ENCODE data around the gene LRRC71.

The LRRC71 gene

DNA sequence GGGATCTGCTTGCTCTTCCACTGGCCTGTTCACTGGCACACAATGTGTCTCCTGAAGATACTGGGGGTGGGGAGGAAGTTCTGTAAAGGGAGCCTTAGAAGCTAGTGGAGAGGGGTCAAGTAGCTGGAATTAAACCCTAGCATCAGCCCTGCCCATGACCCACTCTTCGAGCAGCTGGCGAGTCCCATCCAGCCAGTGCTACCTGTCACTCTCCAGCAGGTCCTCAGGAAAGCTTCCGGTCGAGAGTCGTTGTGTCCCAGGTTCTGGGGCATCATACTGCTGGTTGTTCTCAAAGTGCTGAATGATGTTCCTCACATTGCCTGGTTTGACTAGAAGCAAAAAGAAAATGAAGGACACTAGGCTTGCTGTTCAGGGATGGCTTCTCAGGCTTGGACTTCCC, 30.9 kb downstream of the LRRC71 start:
- DNase-seq = no peak

DNA sequence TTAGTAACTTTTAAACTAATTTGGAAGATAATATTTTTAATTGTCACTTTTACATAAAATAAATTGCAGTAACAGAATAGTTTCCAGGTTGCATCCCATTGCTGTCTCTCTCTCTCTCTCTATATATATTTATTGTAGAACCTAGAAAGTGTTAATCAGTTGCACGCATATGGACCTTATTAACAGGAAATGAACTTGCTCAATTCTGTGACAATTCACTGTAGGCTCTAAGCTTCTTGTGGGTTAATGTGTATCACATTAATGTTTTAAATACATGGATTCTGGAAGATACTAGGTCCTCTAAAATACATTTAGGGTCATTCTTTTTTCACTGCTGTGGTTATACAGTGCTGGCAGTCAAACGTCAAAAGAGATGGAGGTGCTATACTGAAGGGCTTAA, 33.1 kb downstream of the LRRC71 start:
- DNase-seq = no peak

DNA sequence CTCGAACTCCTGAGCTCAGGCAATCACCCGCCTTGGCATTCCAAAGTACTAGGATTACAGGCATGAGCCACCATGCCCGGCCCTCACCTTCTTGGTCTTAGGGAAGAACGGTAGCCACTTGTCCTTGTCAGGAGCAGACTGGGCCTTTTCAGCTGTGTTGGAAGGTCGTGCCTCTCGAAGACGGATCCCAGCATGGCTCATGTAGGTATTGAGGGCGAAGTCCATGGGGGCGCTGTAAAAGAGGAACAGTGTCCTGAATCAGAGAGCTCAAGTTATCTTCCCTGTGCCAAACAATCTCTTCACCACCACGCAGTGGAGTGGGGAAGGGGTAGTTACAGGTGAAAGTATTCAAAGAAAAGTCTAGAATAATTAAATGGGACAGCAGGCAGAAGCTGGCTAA, 35.9 kb downstream of the LRRC71 start:
- DNase-seq = no peak

DNA sequence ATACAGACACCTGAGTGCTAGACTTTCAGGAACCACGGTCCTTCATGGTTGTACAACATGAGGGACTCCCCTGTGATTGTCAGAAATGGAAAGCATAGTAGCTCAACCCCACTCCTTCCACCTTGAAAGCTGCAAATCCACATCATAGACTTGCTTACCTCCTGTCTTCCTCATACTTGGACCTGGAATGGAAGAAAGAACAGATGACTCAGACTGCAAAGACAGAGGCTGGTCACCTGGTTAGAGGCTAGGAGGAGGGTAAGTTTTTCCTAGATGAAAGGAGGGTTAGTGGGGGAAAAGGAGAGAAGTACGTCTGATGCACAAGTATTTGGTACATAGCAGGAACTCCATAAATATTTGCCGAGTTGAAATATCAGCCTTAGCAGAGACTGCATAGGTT, 37.2 kb downstream of the LRRC71 start:
- DNase-seq = no peak

DNA sequence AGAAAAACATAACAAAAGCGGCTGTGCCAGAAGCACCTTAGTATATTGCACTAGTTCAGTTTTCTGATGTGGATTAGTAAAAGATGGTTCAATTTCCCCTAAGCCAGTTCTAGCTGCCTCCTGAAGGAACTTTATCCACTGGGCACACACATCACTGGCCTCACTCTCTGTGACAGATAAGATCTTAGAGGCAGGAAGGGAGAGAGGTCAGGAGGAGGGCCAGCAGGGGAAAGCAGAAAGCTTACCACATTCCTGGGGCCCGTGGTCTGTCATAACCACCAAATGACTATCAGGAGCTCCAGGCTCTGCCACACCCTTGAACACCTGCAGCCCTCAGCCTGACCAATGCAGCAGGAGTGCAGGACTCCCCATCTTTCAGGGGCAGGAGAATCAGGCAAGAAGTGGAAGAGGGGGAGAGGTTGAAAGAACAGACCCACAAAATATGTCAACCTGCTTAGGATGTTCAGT, 37.8 kb downstream of the LRRC71 start:
- no peak for DNase-seq

DNA sequence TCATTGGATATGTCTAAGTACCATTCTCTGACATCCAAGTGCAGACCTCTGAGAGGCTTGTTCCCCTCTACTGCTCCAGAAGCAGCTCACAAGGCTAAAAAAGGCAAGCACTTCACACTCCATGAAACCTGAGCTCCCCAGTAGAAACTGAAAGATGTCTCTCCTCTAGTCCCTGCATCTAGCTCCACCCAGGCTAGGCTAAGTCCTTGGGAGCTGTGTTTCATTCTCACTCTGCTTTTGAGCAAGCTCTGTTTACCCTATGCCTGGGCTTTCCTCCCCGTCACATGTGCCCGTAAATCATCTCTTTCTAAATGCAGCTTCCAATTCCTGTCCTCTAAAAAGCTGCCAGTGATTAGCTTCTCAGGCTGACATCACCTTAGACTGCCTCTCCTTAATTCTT, 39.0 kb downstream of the LRRC71 start:
- DNase-seq = no peak

DNA sequence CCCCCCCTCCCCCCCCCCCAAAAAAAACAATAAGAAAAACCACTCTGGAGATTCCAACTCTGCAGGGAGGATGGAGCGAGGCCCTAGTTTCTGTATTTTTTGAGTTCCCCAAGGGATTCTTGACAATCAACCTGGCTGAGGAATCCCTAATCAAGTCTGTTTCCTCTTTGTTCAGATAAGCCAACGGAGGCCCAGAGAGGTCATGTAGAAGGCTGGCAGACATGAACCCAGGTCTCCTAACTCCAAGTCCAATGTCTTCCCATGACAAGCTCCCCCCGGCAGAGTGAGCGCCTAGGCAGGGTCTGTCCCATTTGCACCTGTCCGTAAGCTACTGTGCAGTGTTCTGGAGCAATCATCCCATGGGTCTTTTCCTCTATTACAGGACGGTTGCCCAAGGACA, 39.5 kb downstream of the LRRC71 start:
- no peak for DNase-seq

DNA sequence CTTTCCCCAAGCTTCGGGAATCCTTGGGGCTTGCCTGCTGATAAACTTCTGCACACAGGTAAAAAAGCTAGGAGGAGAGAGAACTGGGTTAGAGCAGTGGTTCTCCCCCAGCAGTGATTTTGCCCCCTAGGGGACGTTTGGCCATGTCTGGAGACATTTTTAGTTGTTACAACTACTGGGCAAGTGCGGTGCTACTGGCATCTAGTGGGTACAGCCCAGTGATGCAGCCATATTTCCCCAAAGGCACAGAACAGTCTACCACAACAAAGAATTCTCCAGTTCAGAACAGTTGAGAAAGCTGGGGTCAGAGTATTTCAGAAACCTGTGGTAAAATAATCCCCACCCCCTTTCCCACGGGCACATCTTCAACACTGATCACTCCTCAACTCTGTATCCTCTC, 41.3 kb downstream of the LRRC71 start:
- DNase-seq = no peak

DNA sequence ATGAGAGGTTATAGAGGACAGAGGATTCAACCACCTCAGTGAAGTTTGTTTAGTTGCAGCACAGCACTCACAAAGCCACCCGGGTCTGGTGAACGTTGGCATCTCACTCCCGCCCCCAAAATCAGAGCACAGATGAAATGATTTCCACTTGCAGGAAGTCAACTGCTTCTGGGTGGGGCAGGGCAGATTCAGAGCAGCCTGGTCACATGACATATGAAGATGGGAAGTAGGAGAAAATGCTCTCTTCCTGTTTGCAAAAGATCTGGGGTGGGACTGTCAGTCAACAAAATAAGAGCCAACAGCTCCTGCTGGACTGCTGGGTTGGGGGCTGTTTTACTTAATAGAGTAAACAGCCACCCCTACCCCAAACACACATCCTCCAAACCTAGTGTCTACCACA, 43.2 kb downstream of the LRRC71 start:
- no peak for DNase-seq

DNA sequence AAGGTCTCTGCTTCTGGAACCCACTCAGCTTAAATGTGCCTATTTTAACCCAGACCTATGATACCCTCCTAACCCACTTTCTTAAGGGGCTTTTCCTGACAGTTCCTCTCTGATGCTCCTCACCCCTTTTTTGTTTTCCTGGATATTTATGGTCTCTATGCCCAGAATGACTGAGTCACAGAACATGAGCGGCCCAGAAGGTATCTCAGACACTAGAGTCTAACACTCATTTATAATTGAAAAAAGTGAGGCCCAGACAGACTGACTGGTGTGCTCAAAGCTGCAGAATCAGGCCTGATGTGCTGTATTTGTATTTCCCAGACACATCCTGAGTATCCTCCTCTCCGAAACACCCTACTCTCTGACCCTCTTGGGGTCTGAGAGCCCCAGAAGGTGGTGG, 44.0 kb downstream of the LRRC71 start:
- no peak for DNase-seq

DNA sequence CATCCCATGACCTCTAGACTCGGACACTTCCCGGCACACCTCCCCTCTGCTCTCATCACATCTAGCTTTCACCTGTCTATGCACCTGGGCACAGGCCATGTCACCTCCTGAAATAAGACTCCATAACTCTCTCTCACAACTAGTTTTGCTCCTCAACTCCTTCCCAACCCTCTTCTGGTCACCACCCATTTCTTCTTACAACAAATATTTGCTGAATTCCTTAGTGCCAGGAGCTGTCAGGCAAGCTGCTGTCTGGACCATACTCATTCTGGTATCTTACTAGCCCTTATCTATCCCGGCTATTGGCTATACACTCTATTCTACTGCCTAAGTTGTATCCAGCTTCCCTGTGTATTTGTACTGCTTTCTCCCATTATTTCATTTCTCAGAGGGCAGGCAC, 49.1 kb downstream of the LRRC71 start:
- no peak for DNase-seq

DNA sequence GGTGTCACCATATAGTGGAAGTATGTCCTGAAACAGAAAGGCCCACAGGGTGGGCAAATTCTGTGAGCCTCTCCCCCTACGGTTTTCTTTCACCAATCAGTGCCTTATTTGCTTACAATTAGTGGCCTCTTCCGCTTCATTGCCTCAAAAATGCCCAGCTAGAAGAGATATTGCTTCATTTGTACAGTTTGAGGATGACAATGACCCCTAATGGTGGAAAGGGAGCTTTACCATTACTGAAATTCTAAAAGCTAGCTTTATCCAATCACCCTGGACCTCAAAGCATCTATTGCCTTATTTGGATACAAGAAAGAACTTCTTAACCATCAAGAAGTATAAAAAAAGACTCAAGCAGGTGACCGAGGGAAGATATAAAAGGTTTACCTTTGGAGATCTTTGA, 49.6 kb downstream of the LRRC71 start:
- no peak for DNase-seq

DNA sequence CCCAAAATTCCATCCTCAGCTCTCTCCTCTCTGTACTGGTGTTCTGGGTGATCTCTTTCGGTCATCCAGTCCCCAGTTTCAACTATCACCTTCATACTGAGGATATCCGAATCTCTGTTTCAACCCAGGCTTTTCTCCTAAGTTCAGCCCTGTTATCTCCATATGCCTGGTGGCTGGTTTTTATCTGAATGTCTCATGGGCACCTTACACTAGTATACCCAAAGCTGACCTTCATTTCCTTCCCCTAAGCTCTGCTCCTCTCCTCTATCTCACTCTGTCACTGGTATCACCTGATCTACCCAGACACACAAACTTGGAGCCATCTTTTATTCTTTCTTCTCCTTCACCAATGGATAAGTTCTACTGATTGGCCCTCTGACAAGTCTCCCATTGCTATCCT, 53.0 kb downstream of the LRRC71 start:
- DNase-seq = no peak

DNA sequence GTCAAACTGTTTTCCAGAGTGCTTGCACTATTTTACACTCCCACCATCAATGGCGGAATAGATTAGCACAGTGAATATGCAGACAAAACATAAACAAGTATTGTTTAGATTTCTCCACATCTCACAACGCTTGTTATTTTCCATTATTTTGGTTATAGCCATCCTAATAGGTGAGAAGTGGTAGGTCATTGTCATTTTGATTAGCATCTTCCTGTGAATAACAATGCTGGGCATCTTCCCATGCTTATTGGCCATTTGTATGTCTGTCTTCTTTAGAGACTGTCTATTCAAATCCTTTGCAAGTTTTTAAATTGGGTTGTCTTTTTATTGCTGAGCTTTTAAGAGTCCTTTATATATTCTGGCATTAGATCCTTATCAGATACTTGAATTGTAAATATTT, 54.7 kb downstream of the LRRC71 start:
- DNase-seq = no peak

DNA sequence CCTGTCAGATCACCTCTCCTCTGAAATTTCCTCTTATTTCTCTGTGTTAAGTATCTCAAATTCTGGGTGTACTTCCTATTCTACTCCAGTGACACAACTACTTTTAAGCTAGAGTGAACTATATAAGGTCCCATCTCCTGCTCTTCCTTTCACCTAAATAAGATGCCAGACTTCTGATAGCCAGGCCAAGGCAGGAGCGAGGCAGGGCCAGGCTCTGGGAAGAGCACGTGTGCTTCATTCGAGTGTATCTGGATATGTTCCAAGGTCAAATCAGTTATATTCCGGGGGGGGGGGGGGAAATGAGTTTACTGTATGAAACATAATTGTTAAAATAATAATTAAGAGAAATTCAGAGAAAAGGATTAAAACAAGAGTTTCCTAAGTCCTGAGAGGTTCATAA, 60.1 kb downstream of the LRRC71 start:
- no peak for DNase-seq
